ENCODE data around the gene ADAMTSL4.
"Not testable (repeated sequence)": the region's sequence is repeated elsewhere in the genome, so short reads cannot be mapped to it uniquely, and the experiment has no call there.

Gene ADAMTSL4

GRCh38 chr1:150596095-150596892, 47.1 kb downstream of the ADAMTSL4 start:
- DNase-seq (ENCODE audit: low spot score) = no peak

- DNase-seq (ENCODE audit: low spot score) = no peak
Measured at GRCh38 chr1:150596976-150597375, 47.8 kb downstream of the ADAMTSL4 start.

- not testable (repeated sequence) for DNase-seq (ENCODE audit: low spot score)
Measured at GRCh38 chr1:150598346-150598745, 49.1 kb downstream of the ADAMTSL4 start.

- DNase-seq (ENCODE audit: low spot score) = no peak
Measured at GRCh38 chr1:150601540-150601939, 52.3 kb downstream of the ADAMTSL4 start.

GRCh38 chr1:150602372-150602771, 53.2 kb downstream of the ADAMTSL4 start:
- not testable (repeated sequence) for DNase-seq (ENCODE audit: low spot score)

- no peak for DNase-seq (ENCODE audit: low spot score)
Measured at GRCh38 chr1:150603711-150604110, 54.5 kb downstream of the ADAMTSL4 start.

GRCh38 chr1:150604226-150604588, 55.0 kb downstream of the ADAMTSL4 start:
- DNase-seq (ENCODE audit: low spot score) = no peak

- not testable (repeated sequence) for DNase-seq (ENCODE audit: low spot score)
Measured at GRCh38 chr1:150605451-150605731, 56.2 kb downstream of the ADAMTSL4 start.

- no peak for DNase-seq (ENCODE audit: low spot score)
Measured at GRCh38 chr1:150606463-150607142, 57.4 kb downstream of the ADAMTSL4 start.

GRCh38 chr1:150609732-150610131, 60.5 kb downstream of the ADAMTSL4 start:
- DNase-seq (ENCODE audit: low spot score) = no peak
